SK-N-SH treated with all-trans-retinoic acid at 6 μM for 48 hours (cell line): ENCODE data around the gene BIRC5.

ENCODE experiments used
- ATAC-seq: fragments of 200-7000 bp; cut with Tn5 transposase; 3 replicates; pipeline ENCODE4 v1.9.1; 2020; ENCODE audit warnings: mild to moderate bottlenecking, moderate library complexity
- ARNTL ChIP-seq: fragments of 450-650 bp; formaldehyde crosslinking; IDR thresholded peaks from 2 replicates; pipeline ENCODE4 v1.5.0; 2020; ENCODE audit warnings: low read depth, mild to moderate bottlenecking, moderate library complexity, borderline replicate concordance
- CREB5 ChIP-seq: fragments of 250-450 bp; sonication (Bioruptor Pico); IDR thresholded peaks from 2 replicates; pipeline ENCODE4 v1.5.1; 2020; ENCODE audit warnings: low read depth, mild to moderate bottlenecking, moderate library complexity
- ISL1 ChIP-seq: fragments of 250-450 bp; sonication (Bioruptor Pico); IDR thresholded peaks from 2 replicates; pipeline ENCODE4 v2.1.2; 2022; ENCODE audit warnings: mild to moderate bottlenecking, moderate library complexity
- OSR1 ChIP-seq: fragments of 250-450 bp; sonication (Bioruptor Pico); IDR thresholded peaks from 2 replicates; pipeline ENCODE4 v1.8.0; 2022; ENCODE audit warnings: moderate library complexity, mild to moderate bottlenecking, inconsistent platforms
- POU6F1 ChIP-seq: fragments of 250-450 bp; sonication (Bioruptor Pico); IDR thresholded peaks from 2 replicates; pipeline ENCODE4 v1.8.0; 2021; ENCODE audit warnings: low read depth, mild to moderate bottlenecking, moderate library complexity, borderline replicate concordance
- PPARA ChIP-seq: fragments of 250-450 bp; sonication (Bioruptor Pico); IDR thresholded peaks from 2 replicates; pipeline ENCODE4 v1.5.0; 2020; ENCODE audit warnings: mild to moderate bottlenecking, borderline replicate concordance
- SNAI2 ChIP-seq: fragments of 250-450 bp; sonication (Bioruptor Pico); IDR thresholded peaks from 2 replicates; pipeline ENCODE4 v1.5.0; 2020; ENCODE audit warnings: mild to moderate bottlenecking, moderate library complexity
- TCF4 ChIP-seq: fragments of 250-450 bp; sonication (Bioruptor Pico); IDR thresholded peaks from 2 replicates; pipeline ENCODE4 v1.8.0; 2021; ENCODE audit warnings: mild to moderate bottlenecking, moderate library complexity, borderline replicate concordance
- TOX ChIP-seq: fragments of 250-450 bp; sonication (Bioruptor Pico); IDR thresholded peaks from 2 replicates; pipeline ENCODE4 v1.8.0; 2021; ENCODE audit warnings: mild to moderate bottlenecking, moderate library complexity, borderline replicate concordance
- TSHZ2 ChIP-seq: fragments of 250-450 bp; sonication (Bioruptor Pico); IDR thresholded peaks from 2 replicates; pipeline ENCODE4 v1.5.0; 2020; ENCODE audit warnings: mild to moderate bottlenecking, moderate library complexity
- ZC3H10 ChIP-seq: fragments of 250-450 bp; sonication (Bioruptor Pico); IDR thresholded peaks from 2 replicates; pipeline ENCODE4 v1.5.1; 2021; ENCODE audit warnings: mild to moderate bottlenecking, moderate library complexity
- ZFP30 ChIP-seq: fragments of 450-650 bp; formaldehyde crosslinking; IDR thresholded peaks from 2 replicates; pipeline ENCODE4 v1.5.0; 2022; ENCODE audit warnings: mild to moderate bottlenecking, moderate library complexity
- ZNF565 ChIP-seq: fragments of 450-650 bp; formaldehyde crosslinking; conservative IDR thresholded peaks from 2 replicates; pipeline ENCODE4 v1.5.0; 2020; ENCODE audit warnings: low read depth, mild to moderate bottlenecking, moderate library complexity
- ZNF70 ChIP-seq: fragments of 450-650 bp; formaldehyde crosslinking; IDR thresholded peaks from 2 replicates; pipeline ENCODE4 v1.5.0; 2020; ENCODE audit warnings: mild to moderate bottlenecking, moderate library complexity
- ZNF8 ChIP-seq: fragments of 450-650 bp; formaldehyde crosslinking; IDR thresholded peaks from 2 replicates; pipeline ENCODE4 v1.5.0; 2020; ENCODE audit warnings: mild to moderate bottlenecking, moderate library complexity

BIRC5 gene

GRCh38 chr17:78237401-78238012, 23.5 kb downstream of the BIRC5 start:
- ATAC-seq, result no peak
- TF ChIP-seq ZNF8 (no peak), CREB5 (CRISPR knock-in tag) (no peak)

- TF ChIP-seq ARNTL (CRISPR knock-in tag) (no peak), SNAI2 (CRISPR knock-in tag) (no peak), TOX (no peak), TSHZ2 (CRISPR knock-in tag) (no peak), ZNF70 (CRISPR knock-in tag) (no peak), ZC3H10 (CRISPR knock-in tag) (no peak), POU6F1 (CRISPR knock-in tag) (no peak)
- no peak for ATAC-seq
Measured at GRCh38 chr17:78238823-78239488, 24.9 kb downstream of the BIRC5 start.

GRCh38 chr17:78239489-78239931, 25.5 kb downstream of the BIRC5 start:
- TF ChIP-seq ZNF565 (CRISPR knock-in tag) (no peak), TSHZ2 (CRISPR knock-in tag) (no peak), ISL1 (CRISPR knock-in tag) (no peak), OSR1 (CRISPR knock-in tag) (no peak), POU6F1 (CRISPR knock-in tag) (no peak), SNAI2 (CRISPR knock-in tag) (no peak), CREB5 (CRISPR knock-in tag) (no peak)
- no peak for ATAC-seq

GRCh38 chr17:78240012-78240655, 26.1 kb downstream of the BIRC5 start:
- ATAC-seq, result no peak
- TF ChIP-seq ZNF70 (CRISPR knock-in tag) (no peak), ZNF565 (CRISPR knock-in tag) (no peak), TCF4 (CRISPR knock-in tag) (no peak), TSHZ2 (CRISPR knock-in tag) (no peak), ISL1 (CRISPR knock-in tag) (no peak), TOX (no peak), PPARA (no peak), ARNTL (CRISPR knock-in tag) (no peak), ZFP30 (no peak)
